IgD-negative memory B cell (primary cell): ENCODE data around the gene IPO4. TPM values are rescaled to one million over a fixed set of nuclear protein-coding genes. Genes with fewer than 3 reads are reported as not detected.
A peak's percentile ranks its signal among the peaks of the same experiment; 100 is the strongest.

Experiments
- H3K27ac Mint-ChIP-seq, 3 donors: one replicate each; pipeline ENCODE4 v1.8.0; 2020 to 2022; ENCODE audit warnings: mild to moderate bottlenecking in 3 of 3, mixed read lengths in 3 of 3, moderate library complexity in 1 of 3
- H3K27me3 Mint-ChIP-seq: one replicate; pipeline ENCODE4 v1.8.0; 2021; ENCODE audit warnings: mixed read lengths
- H3K36me3 Mint-ChIP-seq: one replicate; pipeline ENCODE4 v1.8.0; 2020; ENCODE audit warnings: mild to moderate bottlenecking, mixed read lengths
- H3K4me1 Mint-ChIP-seq, 3 donors: one replicate each; pipeline ENCODE4 v1.8.0; 2020 to 2022; ENCODE audit warnings: mixed read lengths in 3 of 3, mild to moderate bottlenecking in 1 of 3
- H3K4me3 Mint-ChIP-seq, 4 donors: one replicate each; pipeline ENCODE4 v1.8.0; 2020 to 2022; ENCODE audit warnings: mild to moderate bottlenecking in 4 of 4, mixed read lengths in 4 of 4, moderate library complexity in 3 of 4
- H3K9me3 Mint-ChIP-seq, 3 donors: one replicate each; pipeline ENCODE4 v1.8.0; 2020 to 2021; ENCODE audit warnings: mixed read lengths in 3 of 3, mild to moderate bottlenecking in 1 of 3
- polyA plus RNA-seq: library from polyadenylated mRNA; unstranded; fragments of 300-500 nt; fragmentation: Illumina TruSeq; gene quantifications from one replicate; pipeline ENCODE4 v1.2.3, GENCODE V29; 2021

IPO4 gene
- polyA plus RNA-seq, 1 donor from 2014 or later = 15.8 TPM

GRCh38 chr14:24189460-24189859 is 844 bp upstream of the IPO4 start:
- Mint-ChIP-seq H3K4me3 (peak overlapping the region in 2 of 4 donors; percentile 48 to 100), H3K27ac (peak overlapping the region; percentile 88 to 99 (median 95)), H3K9me3 (no peaks in the 10 kb centered on the region), H3K4me1 (peaks cover 22 to 24% (median 23%) of the 10 kb centered on the region in 3 donors), H3K36me3 (peaks cover 1% of the 10 kb centered on the region), H3K27me3 (no peaks in the 10 kb centered on the region)

- H3K4me3 Mint-ChIP-seq = peak overlapping the region; percentile 90 to 100 (median 96)
- H3K36me3 Mint-ChIP-seq = peaks cover 1% of the 10 kb centered on the region
- H3K27ac Mint-ChIP-seq = peak overlapping the region; percentile 88 to 99 (median 95)
- H3K27me3 Mint-ChIP-seq = no peaks in the 10 kb centered on the region
- no peaks in the 10 kb centered on the region for H3K9me3 Mint-ChIP-seq
- H3K4me1 Mint-ChIP-seq = peaks cover 18 to 19% (median 18%) of the 10 kb centered on the region in 3 donors
These were observed 401 bp upstream of the IPO4 start for GRCh38 chr14:24189059-24189375.

- peaks cover 15 to 17% (median 16%) of the 10 kb centered on the region in 3 donors for H3K4me1 Mint-ChIP-seq
- peak overlapping the region in 2 of 3 donors; percentile 88 to 99 for H3K27ac Mint-ChIP-seq
- no peaks in the 10 kb centered on the region for H3K27me3 Mint-ChIP-seq
- H3K36me3 Mint-ChIP-seq = peaks cover 1% of the 10 kb centered on the region
- peak overlapping the region; percentile 84 to 100 (median 94) for H3K4me3 Mint-ChIP-seq
- no peaks in the 10 kb centered on the region for H3K9me3 Mint-ChIP-seq
These were observed 1.1 kb downstream of the IPO4 start for GRCh38 chr14:24187539-24187915.

GRCh38 chr14:24186831-24187538 is 1.6 kb downstream of the IPO4 start:
- peaks cover 11 to 14% (median 13%) of the 10 kb centered on the region in 3 donors for H3K4me1 Mint-ChIP-seq
- H3K9me3 Mint-ChIP-seq = no peaks in the 10 kb centered on the region
- peak overlapping the region; percentile 34 to 100 (median 79) for H3K4me3 Mint-ChIP-seq
- no peaks in the 10 kb centered on the region for H3K27me3 Mint-ChIP-seq
- H3K27ac Mint-ChIP-seq = peak overlapping the region in 2 of 3 donors; percentile 96 to 99
- H3K36me3 Mint-ChIP-seq = peaks cover 1% of the 10 kb centered on the region

- no peak overlapping the region for H3K4me3 Mint-ChIP-seq
- peaks cover 1% of the 10 kb centered on the region for H3K36me3 Mint-ChIP-seq
- peak overlapping the region in 1 of 3 donors; percentile 84 for H3K27ac Mint-ChIP-seq
- H3K4me1 Mint-ChIP-seq = peaks cover 11 to 14% (median 13%) of the 10 kb centered on the region in 3 donors
- no peaks in the 10 kb centered on the region for H3K27me3 Mint-ChIP-seq
- no peaks in the 10 kb centered on the region for H3K9me3 Mint-ChIP-seq
These were observed 2.9 kb downstream of the IPO4 start for GRCh38 chr14:24185741-24186140.

- Mint-ChIP-seq H3K4me1 (peaks cover 11 to 13% (median 13%) of the 10 kb centered on the region in 3 donors), H3K4me3 (no peak overlapping the region), H3K9me3 (no peaks in the 10 kb centered on the region)
These were observed 3.6 kb downstream of the IPO4 start for GRCh38 chr14:24185026-24185425.

GRCh38 chr14:24184104-24184970 is 4.3 kb downstream of the IPO4 start:
- Mint-ChIP-seq H3K27me3 (no peaks in the 10 kb centered on the region), H3K4me1 (peaks cover 10 to 12% (median 10%) of the 10 kb centered on the region in 3 donors), H3K9me3 (no peaks in the 10 kb centered on the region), H3K36me3 (peaks cover 1% of the 10 kb centered on the region), H3K27ac (peak overlapping the region in 1 of 3 donors; percentile 84), H3K4me3 (peak overlapping the region in 1 of 4 donors; percentile 17)

More at GRCh38 chr14:24185026-24185425, 3.6 kb downstream of the IPO4 start:
- no peaks in the 10 kb centered on the region for H3K27me3 Mint-ChIP-seq
- H3K36me3 Mint-ChIP-seq = peaks cover 1% of the 10 kb centered on the region
- H3K27ac Mint-ChIP-seq = peak overlapping the region in 1 of 3 donors; percentile 84

- Mint-ChIP-seq H3K9me3 (no peaks in the 10 kb centered on the region), H3K36me3 (peaks cover 1% of the 10 kb centered on the region), H3K27me3 (no peaks in the 10 kb centered on the region), H3K4me3 (no peak overlapping the region), H3K4me1 (peaks cover 0 to 9% (median 4%) of the 10 kb centered on the region in 3 donors), H3K27ac (peak overlapping the region in 2 of 3 donors; percentile 39 to 45)
These were observed 5.6 kb downstream of the IPO4 start for GRCh38 chr14:24183014-24183481.

- Mint-ChIP-seq H3K27me3 (no peaks in the 10 kb centered on the region), H3K4me3 (no peak overlapping the region), H3K36me3 (peaks cover 1% of the 10 kb centered on the region), H3K4me1 (peaks cover 0 to 3% (median 0%) of the 10 kb centered on the region in 3 donors), H3K9me3 (no peaks in the 10 kb centered on the region), H3K27ac (peak overlapping the region in 2 of 3 donors; percentile 16 to 67)
These were observed 6.3 kb downstream of the IPO4 start for GRCh38 chr14:24182110-24182882.

- Mint-ChIP-seq H3K27me3 (no peaks in the 10 kb centered on the region), H3K4me3 (no peak overlapping the region)
These were observed 7.1 kb downstream of the IPO4 start for GRCh38 chr14:24181371-24182077.

GRCh38 chr14:24179961-24180796 is 8.4 kb downstream of the IPO4 start:
- Mint-ChIP-seq H3K27ac (peak overlapping the region in 2 of 3 donors; percentile 28 to 80), H3K9me3 (no peaks in the 10 kb centered on the region), H3K4me1 (no peaks in the 10 kb centered on the region), H3K4me3 (peak overlapping the region in 1 of 4 donors; percentile 35), H3K36me3 (peaks cover 1% of the 10 kb centered on the region), H3K27me3 (no peaks in the 10 kb centered on the region)

More at GRCh38 chr14:24181371-24182077, 7.1 kb downstream of the IPO4 start:
- Mint-ChIP-seq H3K9me3 (no peaks in the 10 kb centered on the region), H3K4me1 (no peaks in the 10 kb centered on the region), H3K27ac (peak overlapping the region in 1 of 3 donors; percentile 80), H3K36me3 (peaks cover 3% of the 10 kb centered on the region)

GRCh38 chr14:24179294-24179960 is 9.2 kb downstream of the IPO4 start:
- peak overlapping the region in 1 of 4 donors; percentile 34 for H3K4me3 Mint-ChIP-seq
- H3K27me3 Mint-ChIP-seq = no peaks in the 10 kb centered on the region
- H3K4me1 Mint-ChIP-seq = no peaks in the 10 kb centered on the region
- H3K27ac Mint-ChIP-seq = peak overlapping the region in 2 of 3 donors; percentile 22 to 80
- H3K36me3 Mint-ChIP-seq = peaks cover 1% of the 10 kb centered on the region
- no peaks in the 10 kb centered on the region for H3K9me3 Mint-ChIP-seq
